Measurements from ENCODE around the gene IRX4.

The IRX4 gene

GRCh38 chr5:1882337-1883119 is at the start of gene IRX4:
TSS of gene IRX4 (minus strand) at chr5:1882925. CDS start at chr5:1882647, 278 bp downstream.
- Histone ChIP-seq H3K4me3 (ENCODE audit: low read length) (no peak within 1 kb of the TSS), H3K27me3 (ENCODE audit: control insufficient read depth, insufficient read depth, low read length) (peaks cover 87% of the 10 kb centered on the region), H3K9me3 (ENCODE audit: control insufficient read depth, low read length) (no peaks in the 10 kb centered on the region), H3K36me3 (ENCODE audit: control insufficient read depth, insufficient read depth, low read length) (no peaks in the 10 kb centered on the region), H3K9ac (ENCODE audit: low read length) (no peak within 1 kb of the TSS), H3K4me1 (ENCODE audit: control insufficient read depth, insufficient read depth, low read length) (no peaks in the 10 kb centered on the region)

GRCh38 chr5:1931604-1932231 is 49.0 kb upstream of the IRX4 start:
- H3K27me3 ChIP-seq (ENCODE audit: control insufficient read depth, insufficient read depth, low read length) = peaks cover 33% of the 10 kb centered on the region
- no peaks in the 10 kb centered on the region for H3K9me3 ChIP-seq (ENCODE audit: control insufficient read depth, low read length)
- no peaks in the 10 kb centered on the region for H3K4me1 ChIP-seq (ENCODE audit: control insufficient read depth, insufficient read depth, low read length)
- no peaks in the 10 kb centered on the region for H3K36me3 ChIP-seq (ENCODE audit: control insufficient read depth, insufficient read depth, low read length)
- no peak overlapping the region for H3K4me3 ChIP-seq (ENCODE audit: low read length)
- no peak overlapping the region for H3K9ac ChIP-seq (ENCODE audit: low read length)

GRCh38 chr5:1930880-1931603 is 48.3 kb upstream of the IRX4 start:
- Histone ChIP-seq H3K9me3 (ENCODE audit: control insufficient read depth, low read length) (no peaks in the 10 kb centered on the region), H3K36me3 (ENCODE audit: control insufficient read depth, insufficient read depth, low read length) (no peaks in the 10 kb centered on the region), H3K4me1 (ENCODE audit: control insufficient read depth, insufficient read depth, low read length) (no peaks in the 10 kb centered on the region), H3K4me3 (ENCODE audit: low read length) (no peak overlapping the region), H3K27me3 (ENCODE audit: control insufficient read depth, insufficient read depth, low read length) (peaks cover 33% of the 10 kb centered on the region), H3K9ac (ENCODE audit: low read length) (no peak overlapping the region)

- Histone ChIP-seq H3K36me3 (ENCODE audit: control insufficient read depth, insufficient read depth, low read length) (no peaks in the 10 kb centered on the region), H3K27me3 (ENCODE audit: control insufficient read depth, insufficient read depth, low read length) (peaks cover 33% of the 10 kb centered on the region), H3K9me3 (ENCODE audit: control insufficient read depth, low read length) (no peaks in the 10 kb centered on the region), H3K9ac (ENCODE audit: low read length) (no peak overlapping the region), H3K4me1 (ENCODE audit: control insufficient read depth, insufficient read depth, low read length) (no peaks in the 10 kb centered on the region), H3K4me3 (ENCODE audit: low read length) (no peak overlapping the region)
These were observed 47.8 kb upstream of the IRX4 start for GRCh38 chr5:1930501-1930879.

- Histone ChIP-seq H3K36me3 (ENCODE audit: control insufficient read depth, insufficient read depth, low read length) (no peaks in the 10 kb centered on the region), H3K9me3 (ENCODE audit: control insufficient read depth, low read length) (no peaks in the 10 kb centered on the region), H3K4me3 (ENCODE audit: low read length) (no peak overlapping the region), H3K27me3 (ENCODE audit: control insufficient read depth, insufficient read depth, low read length) (peaks cover 33% of the 10 kb centered on the region), H3K4me1 (ENCODE audit: control insufficient read depth, insufficient read depth, low read length) (no peaks in the 10 kb centered on the region), H3K9ac (ENCODE audit: low read length) (no peak overlapping the region)
These were observed 46.6 kb upstream of the IRX4 start for GRCh38 chr5:1929108-1929991.

- no peak overlapping the region for H3K9ac ChIP-seq (ENCODE audit: low read length)
- no peaks in the 10 kb centered on the region for H3K9me3 ChIP-seq (ENCODE audit: control insufficient read depth, low read length)
- H3K4me1 ChIP-seq (ENCODE audit: control insufficient read depth, insufficient read depth, low read length) = no peaks in the 10 kb centered on the region
- H3K4me3 ChIP-seq (ENCODE audit: low read length) = no peak overlapping the region
- no peaks in the 10 kb centered on the region for H3K36me3 ChIP-seq (ENCODE audit: control insufficient read depth, insufficient read depth, low read length)
- peaks cover 27% of the 10 kb centered on the region for H3K27me3 ChIP-seq (ENCODE audit: control insufficient read depth, insufficient read depth, low read length)
These were observed 44.0 kb upstream of the IRX4 start for GRCh38 chr5:1926471-1927341.

- Histone ChIP-seq H3K9me3 (ENCODE audit: control insufficient read depth, low read length) (no peaks in the 10 kb centered on the region), H3K4me1 (ENCODE audit: control insufficient read depth, insufficient read depth, low read length) (no peaks in the 10 kb centered on the region), H3K9ac (ENCODE audit: low read length) (no peak overlapping the region), H3K4me3 (ENCODE audit: low read length) (no peak overlapping the region), H3K36me3 (ENCODE audit: control insufficient read depth, insufficient read depth, low read length) (no peaks in the 10 kb centered on the region), H3K27me3 (ENCODE audit: control insufficient read depth, insufficient read depth, low read length) (peaks cover 20% of the 10 kb centered on the region)
These were observed 43.3 kb upstream of the IRX4 start for GRCh38 chr5:1926071-1926440.

- Histone ChIP-seq H3K4me1 (ENCODE audit: control insufficient read depth, insufficient read depth, low read length) (no peaks in the 10 kb centered on the region), H3K27me3 (ENCODE audit: control insufficient read depth, insufficient read depth, low read length) (peaks cover 13% of the 10 kb centered on the region), H3K9ac (ENCODE audit: low read length) (no peak overlapping the region), H3K9me3 (ENCODE audit: control insufficient read depth, low read length) (no peaks in the 10 kb centered on the region), H3K4me3 (ENCODE audit: low read length) (no peak overlapping the region), H3K36me3 (ENCODE audit: control insufficient read depth, insufficient read depth, low read length) (no peaks in the 10 kb centered on the region)
These were observed 42.7 kb upstream of the IRX4 start for GRCh38 chr5:1925111-1926070.

GRCh38 chr5:1923766-1924165 is 41.0 kb upstream of the IRX4 start:
- Histone ChIP-seq H3K9me3 (ENCODE audit: control insufficient read depth, low read length) (no peaks in the 10 kb centered on the region), H3K9ac (ENCODE audit: low read length) (no peak overlapping the region), H3K27me3 (ENCODE audit: control insufficient read depth, insufficient read depth, low read length) (no peaks in the 10 kb centered on the region), H3K36me3 (ENCODE audit: control insufficient read depth, insufficient read depth, low read length) (no peaks in the 10 kb centered on the region), H3K4me1 (ENCODE audit: control insufficient read depth, insufficient read depth, low read length) (no peaks in the 10 kb centered on the region), H3K4me3 (ENCODE audit: low read length) (no peak overlapping the region)

- no peak overlapping the region for H3K4me3 ChIP-seq (ENCODE audit: low read length)
- no peaks in the 10 kb centered on the region for H3K27me3 ChIP-seq (ENCODE audit: control insufficient read depth, insufficient read depth, low read length)
- no peaks in the 10 kb centered on the region for H3K4me1 ChIP-seq (ENCODE audit: control insufficient read depth, insufficient read depth, low read length)
- no peak overlapping the region for H3K9ac ChIP-seq (ENCODE audit: low read length)
- no peaks in the 10 kb centered on the region for H3K36me3 ChIP-seq (ENCODE audit: control insufficient read depth, insufficient read depth, low read length)
- H3K9me3 ChIP-seq (ENCODE audit: control insufficient read depth, low read length) = no peaks in the 10 kb centered on the region
These were observed 40.6 kb upstream of the IRX4 start for GRCh38 chr5:1923341-1923740.

Measured in mucosa of stomach (tissue), 1 donor.